NCI-H1436 (cell line): ENCODE measurements around the gene KPNA2.
"Not testable (repeated sequence)": the region's sequence is repeated elsewhere in the genome, so short reads cannot be mapped to it uniquely, and the experiment has no call there.

Experiments used
- DNase-seq: peaks from one replicate; lab custom pipeline; 2025; lab: John Stamatoyannopoulos, UW

Gene KPNA2

DNA sequence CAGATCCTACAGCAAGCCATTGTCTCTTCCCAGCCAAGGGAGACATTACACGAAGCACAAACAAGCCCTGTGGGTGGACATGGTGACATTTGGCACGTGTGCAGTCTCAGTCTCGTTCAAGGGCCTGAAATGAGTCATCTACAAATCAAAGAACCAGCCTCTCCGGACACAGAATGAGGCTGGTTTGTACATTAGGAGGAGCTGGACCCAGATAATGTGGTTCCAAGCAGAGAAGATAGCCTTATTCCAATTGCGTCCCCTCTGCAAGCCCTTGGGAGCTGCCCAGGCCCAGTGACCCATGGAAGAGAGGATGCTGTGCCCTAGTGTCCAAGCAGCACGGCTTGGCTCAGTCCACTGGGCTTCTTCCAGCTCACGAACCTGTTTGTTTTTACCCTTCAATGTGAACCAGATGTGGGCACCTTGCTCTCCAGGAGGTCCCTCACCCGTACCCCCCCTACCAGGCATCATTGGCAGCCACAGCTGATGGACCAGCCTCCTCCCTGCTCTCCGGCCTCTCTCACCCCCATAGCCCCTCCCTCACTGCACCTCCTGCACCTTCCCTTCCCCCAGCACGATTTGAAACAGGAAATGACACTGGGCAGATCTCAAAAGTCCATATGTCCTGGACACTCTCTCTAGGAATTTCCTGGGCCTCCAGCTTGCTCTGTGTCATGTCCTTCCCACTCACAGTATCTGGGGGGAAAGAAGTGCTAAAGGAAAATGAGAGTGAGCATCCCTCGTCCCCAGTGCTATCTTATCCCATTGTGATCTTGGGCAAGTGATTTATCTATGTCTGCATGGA is 26.2 kb downstream of the KPNA2 start:
- DNase-seq, result no peak

GRCh38 chr17:68065366-68065765 is 29.8 kb downstream of the KPNA2 start:
- not testable (repeated sequence) for DNase-seq

- not testable (repeated sequence) for DNase-seq
Measured at GRCh38 chr17:68068512-68068911, 33.0 kb downstream of the KPNA2 start.

DNA sequence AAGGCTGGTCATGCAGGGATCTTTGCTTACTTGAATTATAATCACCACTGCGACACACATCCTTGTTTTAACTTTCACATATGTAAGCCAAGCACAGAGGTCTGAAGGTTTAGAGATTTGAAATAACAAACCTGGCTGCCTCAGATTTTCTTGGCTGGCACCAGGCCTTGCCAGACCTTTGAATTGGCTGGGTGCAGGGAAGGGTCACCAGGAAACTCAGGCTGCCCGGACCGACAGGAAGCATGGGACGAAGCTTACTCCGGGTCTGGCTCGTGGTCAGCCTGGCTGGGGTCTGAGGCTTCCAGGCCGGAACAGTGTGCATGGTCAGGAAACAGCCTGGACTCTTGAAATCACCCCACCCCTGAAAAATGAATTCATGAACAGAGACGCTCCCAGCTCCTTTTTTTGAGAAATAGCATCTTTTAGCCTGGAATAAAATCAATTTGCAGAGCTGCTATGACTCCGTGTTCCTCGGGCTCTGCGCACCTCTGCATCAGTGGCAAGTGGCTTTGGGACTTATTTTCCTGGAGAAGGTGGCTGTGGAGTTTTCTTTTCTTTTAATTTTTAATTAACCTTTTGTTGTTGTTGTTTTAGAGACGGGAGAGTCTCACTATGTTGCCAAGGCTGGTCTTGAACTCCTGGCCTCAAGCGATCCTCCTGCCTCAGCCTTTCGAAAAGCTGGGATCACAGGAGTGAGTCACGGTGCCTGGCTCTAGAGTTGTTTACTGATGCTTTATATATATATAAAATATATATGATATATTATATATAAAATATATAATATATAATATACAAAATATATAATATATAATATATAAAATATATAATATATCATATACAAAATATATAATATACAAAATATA is 35.3 kb downstream of the KPNA2 start:
- not testable (repeated sequence) for DNase-seq

DNA sequence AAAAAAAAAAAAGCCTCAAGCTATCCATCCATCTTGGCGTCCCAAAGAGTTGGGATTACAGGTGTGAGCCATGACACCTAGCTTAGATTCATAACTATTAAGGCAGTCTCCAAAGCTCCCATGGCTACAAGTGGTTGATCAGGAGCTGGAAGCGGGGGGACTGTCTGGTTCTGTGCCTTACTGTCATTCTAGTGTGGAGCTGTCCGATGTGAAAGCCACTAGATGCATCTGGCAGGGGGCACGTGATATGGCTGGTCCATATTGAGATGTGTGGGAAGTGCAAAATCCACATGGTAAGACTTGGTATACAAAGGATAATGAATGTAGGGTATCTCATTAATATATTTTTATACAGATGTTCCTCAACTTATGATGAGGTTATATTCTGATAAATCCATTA is 38.7 kb downstream of the KPNA2 start:
- no peak for DNase-seq

DNA sequence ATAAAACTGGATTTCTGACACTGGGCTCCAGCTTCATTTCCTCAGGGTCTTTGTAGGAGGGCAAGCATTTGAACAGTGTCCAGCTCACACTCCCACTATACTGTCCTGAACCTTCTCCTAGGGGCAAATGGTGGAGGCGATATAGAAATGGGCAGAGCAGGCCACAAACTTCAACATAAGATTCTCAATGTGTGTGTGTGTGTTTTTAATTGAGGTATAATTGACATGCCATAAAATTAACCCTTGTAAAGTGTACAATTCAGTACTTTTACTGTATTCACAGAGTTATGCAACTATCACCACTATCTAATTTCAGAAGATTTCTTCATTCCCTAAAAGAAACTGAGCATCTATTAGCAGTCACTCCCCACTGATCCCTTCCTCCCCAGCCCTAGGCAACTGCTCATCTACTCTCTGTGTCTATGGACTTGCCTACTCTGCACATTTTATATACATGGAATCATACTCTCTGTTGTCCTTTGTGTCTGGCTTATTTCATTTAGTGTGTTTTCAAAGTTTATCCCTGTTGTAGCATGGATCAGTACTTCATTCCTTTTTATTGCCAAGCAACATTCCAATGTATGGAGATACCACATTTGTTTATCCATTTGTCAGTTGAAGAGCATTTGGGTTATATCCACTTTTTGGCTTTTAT is 40.5 kb downstream of the KPNA2 start:
- DNase-seq, result not testable (repeated sequence)

GRCh38 chr17:68077498-68077897 is 42.0 kb downstream of the KPNA2 start:
- not testable (repeated sequence) for DNase-seq

- no peak for DNase-seq
Measured at GRCh38 chr17:68080411-68081150, 45.0 kb downstream of the KPNA2 start.

GRCh38 chr17:68081305-68082265 is 46.0 kb downstream of the KPNA2 start:
- not testable (repeated sequence) for DNase-seq

- DNase-seq, result no peak
Measured at GRCh38 chr17:68085771-68086381, 50.3 kb downstream of the KPNA2 start.

DNA sequence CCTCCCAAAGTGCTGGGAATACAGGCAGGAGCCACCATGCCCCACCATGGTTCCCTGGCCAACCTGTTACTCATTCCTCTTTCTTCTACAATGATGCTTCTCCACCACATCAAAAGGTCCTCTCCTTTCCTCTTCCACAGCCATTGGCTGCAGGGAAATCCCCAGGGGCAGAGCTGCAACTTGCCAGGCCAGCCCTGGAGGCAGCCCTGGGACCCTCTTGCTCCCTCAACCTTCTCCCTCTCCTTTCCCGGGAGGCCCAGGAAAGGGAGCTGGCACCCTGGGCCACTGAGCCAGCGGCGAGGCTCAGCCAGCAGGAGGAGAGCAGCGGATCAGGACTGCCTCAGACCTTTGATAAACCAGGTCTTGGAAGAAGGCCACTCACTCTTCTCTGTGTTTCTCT is 51.1 kb downstream of the KPNA2 start:
- DNase-seq, result not testable (repeated sequence)

DNA sequence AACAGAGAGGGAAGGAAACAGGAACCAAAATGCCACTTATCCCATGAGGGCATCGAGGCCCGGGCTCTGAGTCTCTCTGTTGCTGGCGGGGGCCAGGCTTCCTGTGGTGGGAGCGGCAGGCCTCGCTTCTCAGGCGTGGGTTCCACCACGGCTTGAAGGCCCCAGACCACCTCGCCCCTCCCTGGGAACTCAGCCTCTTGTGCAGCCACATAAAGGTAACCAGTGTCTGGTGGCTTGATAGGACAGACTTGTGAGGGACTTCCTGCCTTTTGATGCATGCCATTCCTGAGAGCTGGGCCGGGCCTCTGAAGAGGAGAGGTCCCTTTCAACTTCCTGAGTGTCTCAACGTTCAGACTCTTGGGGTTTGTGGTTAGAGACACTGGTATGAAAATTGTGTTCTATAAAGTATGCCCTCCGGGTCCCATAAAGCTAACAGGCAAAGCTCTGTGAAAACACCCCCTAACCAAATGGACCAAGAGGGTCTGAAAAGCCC is 51.6 kb downstream of the KPNA2 start:
- not testable (repeated sequence) for DNase-seq

GRCh38 chr17:68087851-68088250 is 52.3 kb downstream of the KPNA2 start:
- DNase-seq, result no peak

DNA sequence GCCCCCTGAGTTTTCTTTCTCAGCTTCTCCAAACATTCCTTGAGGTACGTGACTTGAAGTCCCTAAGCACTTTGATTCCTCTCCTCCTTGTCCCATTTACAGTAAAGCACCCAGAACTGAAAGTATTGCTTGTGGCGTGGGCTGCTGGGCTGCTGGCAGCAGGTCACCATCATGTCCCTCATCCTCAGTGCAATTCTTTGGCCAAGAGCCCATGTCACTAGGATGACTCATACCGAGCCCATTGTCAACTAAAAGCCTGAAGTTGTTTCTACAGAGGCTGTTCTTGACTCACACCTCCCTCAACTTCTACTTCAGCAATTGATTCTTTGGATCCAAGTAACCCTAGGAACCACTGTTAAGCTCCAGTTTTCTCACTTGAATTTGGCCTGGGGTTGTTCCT is 54.3 kb downstream of the KPNA2 start:
- no peak for DNase-seq

DNA sequence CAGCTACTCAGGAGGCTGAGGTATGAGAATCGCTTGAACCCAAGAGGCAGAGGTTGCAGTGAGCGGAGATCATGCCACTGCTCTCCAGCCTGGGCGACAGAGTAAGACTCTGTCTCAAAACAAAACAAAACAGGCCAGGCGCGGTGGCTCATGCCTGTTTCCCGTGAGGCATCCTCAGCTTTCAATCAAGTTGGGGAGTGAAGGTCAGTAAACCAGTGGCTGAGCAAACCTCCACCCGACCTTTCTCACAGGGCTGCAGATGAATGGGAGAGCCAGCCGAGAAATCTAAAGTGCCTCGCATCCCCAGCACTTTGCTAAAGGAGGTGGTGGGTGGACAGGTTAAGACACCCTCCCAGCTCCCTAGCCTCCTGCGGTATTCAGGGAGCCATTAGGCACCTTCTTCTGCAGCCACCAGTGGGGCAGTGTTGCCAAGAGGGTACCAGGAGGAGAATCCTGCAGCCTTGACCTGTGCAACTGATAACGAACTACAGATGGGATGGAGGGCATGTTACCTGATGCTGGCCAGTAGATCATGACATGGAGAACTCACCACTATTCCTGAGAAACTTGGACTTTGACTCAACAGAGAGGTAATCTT is 59.0 kb downstream of the KPNA2 start:
- no peak for DNase-seq

DNA sequence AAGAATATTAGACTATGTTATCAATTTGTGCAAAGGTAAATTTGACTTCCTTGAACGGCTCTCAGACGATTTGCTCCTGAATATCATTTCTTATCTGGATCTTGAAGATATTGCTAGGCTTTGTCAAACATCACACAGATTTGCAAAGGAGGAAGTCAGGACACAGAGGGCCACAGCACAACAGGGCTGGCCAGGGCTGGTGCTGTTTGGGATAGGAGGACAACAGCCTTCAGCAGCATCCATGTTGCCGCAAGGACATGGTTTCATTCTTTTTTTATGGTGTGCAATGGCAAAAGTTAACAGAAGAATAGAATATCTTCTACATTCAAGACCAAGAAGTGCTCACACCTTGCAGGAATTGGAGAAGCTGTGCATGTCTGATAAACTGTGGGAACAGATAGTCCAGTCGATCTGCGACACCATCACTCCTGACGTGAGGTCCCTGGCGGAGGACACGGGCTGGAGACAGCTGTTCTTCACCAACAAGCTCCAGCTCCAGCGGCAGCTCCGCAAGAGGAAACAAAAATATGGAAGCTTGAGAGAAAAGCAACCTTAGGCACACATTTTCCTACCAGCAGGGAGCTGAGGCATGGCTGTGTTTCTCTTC is 59.8 kb downstream of the KPNA2 start:
- DNase-seq, result no peak

- no peak for DNase-seq
Measured at GRCh38 chr17:68096111-68096510, 60.6 kb downstream of the KPNA2 start.
